Adrenal gland (tissue), 12 donors: Measurements from ENCODE around the gene APOA1. TPM values are rescaled to one million over a fixed set of nuclear protein-coding genes. Genes with fewer than 3 reads are reported as not detected.
"Not testable (repeated sequence)": the region's sequence is repeated elsewhere in the genome, so short reads cannot be mapped to it uniquely, and the experiment has no call there.

Experiments used
- DNase-seq, 7 donors: peaks; one replicate each; pipeline ENCODE4 v3.0.0-alpha.2; 2019 to 2020
- H3K27ac ChIP-seq, 5 donors: fragments of 200-600 bp; sonication (generic) in 4 of 5; 1 replicate in 3 of 5; 2 replicates in 2 of 5; pipeline versions ENCODE4 v1.5.1 to v1.8.0; 2016 to 2020; ENCODE audit warnings: mild to moderate bottlenecking in 1 of 5
- H3K27me3 ChIP-seq: fragments of 200-600 bp; 2 replicates; pipeline ENCODE4 v1.8.0; 2021
- H3K36me3 ChIP-seq, 2 donors: fragments of 200-600 bp; replicated peaks in 1 of 2; 1 replicate in 1 of 2; 2 replicates in 1 of 2; pipeline versions ENCODE4 v1.5.1 to v1.8.0; 2018 to 2022
- H3K4me1 ChIP-seq, 2 donors: fragments of 200-600 bp; replicated peaks in 1 of 2; 1 replicate in 1 of 2; 2 replicates in 1 of 2; pipeline versions ENCODE4 v1.5.1 to v1.8.0; 2018 to 2021
- H3K4me3 ChIP-seq, 4 donors: fragments of 200-600 bp; sonication (generic) in 3 of 4; one replicate each; pipeline ENCODE4 v1.5.1; 2016 to 2018
- H3K9me3 ChIP-seq, 3 donors: fragments of 200-600 bp; sonication (generic) in 1 of 3; replicated peaks in 1 of 3; 1 replicate in 2 of 3; 2 replicates in 1 of 3; pipeline versions ENCODE4 v1.5.1 to v1.8.0; 2016 to 2021
- POLR2A ChIP-seq, 2 donors: fragments of 450-650 bp; IDR thresholded peaks; one replicate each; pipeline ENCODE4 v1.6.1; 2017; ENCODE audit warnings: antibody characterized with exemption in 2 of 2, mild to moderate bottlenecking in 2 of 2, moderate library complexity in 1 of 2
- WGBS, 4 donors: extraction: QIAGEN DNeasy Blood & Tissue Kit in 2 of 4; methylation state at CpG; one replicate each; pipeline versions ENCODE4 v1.1.5 to v1.1.7; 2013 to 2017; 5-methylcytosine and 5-hydroxymethylcytosine counted together
- intact Hi-C, 2 donors: fragments of 100-400 bp; cut with DNase I; formaldehyde crosslinking; loops; one replicate each; pipeline versions ENCODE4 v1.14.1 to v1.15.0; 2022 to 2023
- polyA plus RNA-seq, 3 donors: library from polyadenylated mRNA; stranded (reverse); fragments of 200-250 nt in 2 of 3; fragments of 350-450 nt in 1 of 3; fragmentation: Illumina TruSeq in 1 of 3; extraction: RNeasy Lipid Tissue Mini Kit (QIAGEN cat#74804) in 1 of 3; gene quantifications; one replicate each; pipeline ENCODE4 v1.2.3, GENCODE V29; 2013 to 2014
- total RNA-seq, 9 donors: library from RNA; depleted of rRNA in 4 of 9; stranded (reverse); fragments of >200 nt in 4 of 9; fragments of 120-200 nt in 1 of 9; fragmentation: NEBNext Ultra II Directional in 1 of 9; extraction: Animal tissue kit (Norgen Biotek cat#: 25700) in 1 of 9; gene quantifications; one replicate each; pipeline versions ENCODE4 v1.1.0 to v1.2.4, GENCODE V29; 2013 to 2023
- TF ChIP-seq, protein P1 (sequence below), 6 experiments: fragments of 450-650 bp in 4 of 6; fragments of 200-600 bp in 2 of 6; sonication (generic) in 1 of 6; IDR thresholded peaks; 1 replicate in 5 of 6; 2 replicates in 1 of 6; pipeline versions ENCODE4 v1.5.1 to v1.8.0; 2016 to 2021; ENCODE audit warnings: antibody characterized with exemption in 6 of 6, mild to moderate bottlenecking in 2 of 6, moderate library complexity in 1 of 6
- donor health status: healthy with polysubstance abuse.
- donor health status: Bipolar disorder and iron deficiency.
- donor health status: DM: yes; HTN: yes; CAD: no.
- donor health status: DM: no; HTN: no; CAD: no.
- donor health status: DM: no; HTN: no; CAD: no.
- donor health status: DM: yes; HTN: yes; CAD: no.

Gene APOA1
- total and polyA plus RNA-seq, 12 donors: 0.28 to 691 (median 2.6) TPM; not detected in 4

DNA sequence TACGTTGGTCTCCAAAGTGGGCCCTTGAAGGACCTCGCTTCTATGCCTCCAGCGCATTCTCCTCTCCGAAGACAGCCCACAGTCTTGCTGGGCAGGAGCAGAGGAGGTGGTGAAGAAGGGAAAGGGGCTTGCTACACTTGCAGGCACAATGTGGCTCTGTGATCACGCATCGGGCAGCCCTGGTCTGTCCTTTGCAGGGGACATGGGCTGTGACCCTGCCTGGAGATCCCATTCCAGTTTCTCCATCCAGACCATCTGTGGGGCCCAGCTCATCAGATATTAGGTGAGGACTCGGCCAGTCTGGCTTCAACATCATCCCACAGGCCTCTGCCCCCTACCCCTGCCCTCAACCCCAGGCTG, 810 bp downstream of the APOA1 start:
- Histone ChIP-seq H3K27ac (no peak overlapping the region), H3K36me3 (no peaks in the 10 kb centered on the region), H3K27me3 (no peaks in the 10 kb centered on the region), H3K9me3 (no peaks in the 10 kb centered on the region), H3K4me1 (peaks cover 9 to 17% of the 10 kb centered on the region in 2 donors), H3K4me3 (no peak overlapping the region)
- DNase-seq: no peak
- WGBS, 4 donors: 80 to 90% (median 86%) methylated on average over 5 to 7 of the region's 7 CpGs
- TF ChIP-seq POLR2A (IDR thresholded peaks at IDR 0.05): no peak
- TF ChIP-seq, protein P1, sequence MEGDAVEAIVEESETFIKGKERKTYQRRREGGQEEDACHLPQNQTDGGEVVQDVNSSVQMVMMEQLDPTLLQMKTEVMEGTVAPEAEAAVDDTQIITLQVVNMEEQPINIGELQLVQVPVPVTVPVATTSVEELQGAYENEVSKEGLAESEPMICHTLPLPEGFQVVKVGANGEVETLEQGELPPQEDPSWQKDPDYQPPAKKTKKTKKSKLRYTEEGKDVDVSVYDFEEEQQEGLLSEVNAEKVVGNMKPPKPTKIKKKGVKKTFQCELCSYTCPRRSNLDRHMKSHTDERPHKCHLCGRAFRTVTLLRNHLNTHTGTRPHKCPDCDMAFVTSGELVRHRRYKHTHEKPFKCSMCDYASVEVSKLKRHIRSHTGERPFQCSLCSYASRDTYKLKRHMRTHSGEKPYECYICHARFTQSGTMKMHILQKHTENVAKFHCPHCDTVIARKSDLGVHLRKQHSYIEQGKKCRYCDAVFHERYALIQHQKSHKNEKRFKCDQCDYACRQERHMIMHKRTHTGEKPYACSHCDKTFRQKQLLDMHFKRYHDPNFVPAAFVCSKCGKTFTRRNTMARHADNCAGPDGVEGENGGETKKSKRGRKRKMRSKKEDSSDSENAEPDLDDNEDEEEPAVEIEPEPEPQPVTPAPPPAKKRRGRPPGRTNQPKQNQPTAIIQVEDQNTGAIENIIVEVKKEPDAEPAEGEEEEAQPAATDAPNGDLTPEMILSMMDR (IDR thresholded peaks at IDR 0.05): no peak
- intact Hi-C loops: loop anchor here in 1 of 2 donors (5.0 kb wide), 1 partner anchor 44 kb away; the partner anchor contains the start of gene APOA5

DNA sequence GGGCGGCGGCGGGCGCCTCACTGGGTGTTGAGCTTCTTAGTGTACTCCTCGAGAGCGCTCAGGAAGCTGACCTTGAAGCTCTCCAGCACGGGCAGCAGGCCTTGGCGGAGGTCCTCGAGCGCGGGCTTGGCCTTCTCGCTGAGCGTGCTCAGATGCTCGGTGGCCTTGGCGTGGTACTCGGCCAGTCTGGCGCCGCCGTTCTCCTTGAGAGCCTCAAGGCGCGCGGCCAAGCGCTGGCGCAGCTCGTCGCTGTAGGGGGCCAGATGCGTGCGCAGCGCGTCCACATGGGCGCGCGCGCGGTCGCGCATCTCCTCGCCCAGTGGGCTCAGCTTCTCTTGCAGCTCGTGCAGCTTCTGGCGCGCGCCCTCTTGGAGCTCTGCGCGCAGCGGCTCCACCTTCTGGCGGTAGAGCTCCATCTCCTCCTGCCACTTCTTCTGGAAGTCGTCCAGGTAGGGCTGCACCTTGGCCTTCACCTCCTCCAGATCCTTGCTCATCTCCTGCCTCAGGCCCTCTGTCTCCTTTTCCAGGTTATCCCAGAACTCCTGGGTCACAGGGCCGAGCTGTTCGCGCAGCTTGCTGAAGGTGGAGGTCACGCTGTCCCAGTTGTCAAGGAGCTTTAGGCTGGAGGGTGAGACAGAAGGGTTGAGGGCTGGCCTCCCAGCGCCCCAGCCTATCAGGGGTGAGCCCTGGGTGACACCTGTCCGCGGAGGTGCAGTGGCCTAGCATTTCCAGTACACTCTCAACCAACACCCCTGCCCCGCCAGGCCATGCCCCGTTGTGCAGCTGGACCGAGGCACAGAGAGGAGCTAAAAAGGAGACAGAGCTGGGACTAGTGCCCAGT, 1.4 kb downstream of the APOA1 start:
- Histone ChIP-seq H3K27ac (peak overlapping the region in 3 of 5 donors; percentile 14 to 73 (median 56)), H3K4me1 (peaks cover 9 to 17% of the 10 kb centered on the region in 2 donors), H3K4me3 (peak overlapping the region in 1 of 4 donors; percentile 44), H3K9me3 (no peaks in the 10 kb centered on the region), H3K27me3 (no peaks in the 10 kb centered on the region), H3K36me3 (no peaks in the 10 kb centered on the region)
- intact Hi-C loops: loop anchor here in 1 of 2 donors (5.0 kb wide), 1 partner anchor 44 kb away; the partner anchor contains the start of gene APOA5
- TF ChIP-seq, protein P1 (IDR thresholded peaks at IDR 0.05): peak; percentile 11 to 53 (median 37)
- TF ChIP-seq POLR2A (IDR thresholded peaks at IDR 0.05): no peak
- peak; percentile 76 to 91 (median 86) for DNase-seq
- 8 to 33% (median 15%) methylated on average over 17 to 57 of the region's 57 CpGs for WGBS, 4 donors

DNA sequence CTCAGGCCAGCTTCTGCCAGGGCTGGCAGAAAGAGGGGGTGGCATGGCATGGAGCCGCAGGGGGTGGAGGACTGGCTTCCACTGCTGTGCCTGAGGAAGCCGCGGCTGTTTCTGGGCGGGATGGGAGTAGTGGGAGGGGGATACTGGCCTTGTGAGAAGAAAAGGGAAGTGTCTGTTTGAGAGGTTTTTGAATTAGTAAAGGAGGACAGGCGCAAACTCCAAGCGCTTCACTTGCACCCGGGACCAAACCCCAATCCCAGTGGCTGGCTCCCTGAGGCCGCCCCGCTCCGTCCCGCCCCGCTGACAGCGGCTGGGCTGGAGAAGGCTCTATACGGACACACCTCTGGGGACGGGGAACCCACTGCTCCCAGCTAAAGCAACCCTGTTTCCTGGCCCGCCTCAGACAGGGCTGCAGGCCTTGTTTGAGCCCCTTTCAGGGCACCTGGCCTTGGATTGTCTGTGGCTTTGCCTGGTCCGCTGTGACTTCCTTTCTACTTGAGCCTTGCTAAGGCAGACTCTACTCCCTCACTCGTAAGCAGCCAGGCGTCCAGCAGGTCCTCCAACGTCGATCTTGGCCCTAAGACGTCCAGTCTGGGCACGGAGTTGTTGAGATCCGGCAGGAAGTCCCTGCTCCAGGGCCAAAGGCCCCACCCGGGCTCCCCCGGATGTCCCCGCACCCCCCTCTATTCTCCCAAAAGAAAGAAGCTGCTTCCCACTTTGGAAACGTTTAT, 2.2 kb downstream of the APOA1 start:
- intact Hi-C loops: loop anchor here in 1 of 2 donors (5.0 kb wide), 1 partner anchor 43 kb away; the partner anchor contains the start of gene APOA5
- peak overlapping the region in 1 of 4 donors; percentile 44 for H3K4me3 ChIP-seq

DNA sequence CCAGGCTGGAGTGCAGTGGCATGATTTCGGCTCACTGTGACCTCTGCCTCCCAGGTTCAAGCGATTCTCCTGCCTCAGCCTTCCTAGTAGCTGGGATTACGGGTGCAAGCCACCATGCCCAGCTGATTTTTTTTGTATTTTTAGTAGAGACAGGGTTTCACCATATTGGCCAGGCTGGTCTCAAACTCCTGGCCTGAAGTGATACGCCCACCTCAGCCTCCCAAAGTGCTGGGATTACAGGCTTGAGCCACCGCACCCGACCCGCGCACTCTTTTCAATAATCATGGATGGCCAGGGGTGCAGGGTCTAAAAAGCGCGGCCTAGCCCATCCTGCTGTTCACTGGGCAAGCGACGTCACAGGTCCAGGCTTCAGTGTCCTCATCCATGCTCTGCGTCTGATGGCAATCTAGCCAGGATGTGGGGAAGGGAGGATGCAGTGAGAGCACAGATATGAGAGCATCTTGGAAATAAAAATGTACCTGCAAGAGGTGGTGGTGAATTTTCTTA, 2.8 kb downstream of the APOA1 start:
- not testable (repeated sequence) for DNase-seq, H3K36me3 ChIP-seq, H3K4me3 ChIP-seq, H3K27ac ChIP-seq, H3K27me3 ChIP-seq, H3K9me3 ChIP-seq
- WGBS, 4 donors: 79 to 93% (median 83%) methylated on average over 11 to 13 of the region's 13 CpGs
- intact Hi-C loops: loop anchor here in 1 of 2 donors (5.0 kb wide), 1 partner anchor 42 kb away; the partner anchor contains the start of gene APOA5
- peaks cover 9 to 17% of the 10 kb centered on the region in 2 donors for H3K4me1 ChIP-seq

More for the DNA sequence above, 2.2 kb downstream of the APOA1 start:
- H3K27ac ChIP-seq: peak overlapping the region in 3 of 5 donors; percentile 14 to 73 (median 56)
- no peaks in the 10 kb centered on the region for H3K27me3 ChIP-seq
- 42 to 68% (median 47%) methylated on average over 18 to 28 of the region's 28 CpGs for WGBS, 4 donors
- no peaks in the 10 kb centered on the region for H3K9me3 ChIP-seq
- DNase-seq: no peak
- TF ChIP-seq POLR2A (IDR thresholded peaks at IDR 0.05): no peak
- TF ChIP-seq, protein P1 (IDR thresholded peaks at IDR 0.05): no peak
- no peaks in the 10 kb centered on the region for H3K36me3 ChIP-seq
- peaks cover 9 to 17% of the 10 kb centered on the region in 2 donors for H3K4me1 ChIP-seq
